Forelimb muscle (tissue), 1 donor: ENCODE results near the gene MT1HL1. TPM values are rescaled to one million over a fixed set of nuclear protein-coding genes. Genes with fewer than 3 reads are reported as not detected.

ENCODE experiments used
- DNase-seq: peaks from one replicate; pipeline ENCODE4 v3.0.0-alpha.2; 2013; ENCODE audit warnings: low read depth
- polyA plus RNA-seq: library from polyadenylated mRNA; unstranded; fragments of 120-200 nt; gene quantifications from one replicate; pipeline ENCODE4 v1.2.1, GENCODE V29; 2013; ENCODE audit not compliant: insufficient read length

Gene MT1HL1
- not detected for polyA plus RNA-seq

DNA sequence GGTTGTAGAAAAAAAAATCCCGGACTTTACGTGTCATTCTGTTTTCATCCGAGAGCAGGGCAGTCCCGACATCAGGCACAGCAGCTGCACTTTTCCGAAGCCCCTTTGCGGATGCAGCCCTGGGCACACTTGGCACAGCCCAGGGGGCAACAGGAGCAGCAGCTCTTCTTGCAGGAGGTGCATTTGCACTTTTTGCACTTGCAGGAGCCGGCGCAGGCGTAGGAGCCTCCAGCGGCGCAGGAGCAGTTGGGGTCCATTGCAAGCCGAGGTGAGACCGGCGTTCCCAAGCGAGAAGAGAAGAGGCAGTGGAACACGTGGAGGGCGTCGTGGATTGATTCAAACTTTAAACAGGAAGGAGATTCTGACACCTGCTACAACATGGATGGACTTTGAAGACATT lies at the start of gene MT1HL1:
Gene MT1HL1 (minus strand): TSS at position 326 of the 400 bp plus-strand sequence. CDS start 69 bp downstream, at position 257.
- no peak for DNase-seq

DNA sequence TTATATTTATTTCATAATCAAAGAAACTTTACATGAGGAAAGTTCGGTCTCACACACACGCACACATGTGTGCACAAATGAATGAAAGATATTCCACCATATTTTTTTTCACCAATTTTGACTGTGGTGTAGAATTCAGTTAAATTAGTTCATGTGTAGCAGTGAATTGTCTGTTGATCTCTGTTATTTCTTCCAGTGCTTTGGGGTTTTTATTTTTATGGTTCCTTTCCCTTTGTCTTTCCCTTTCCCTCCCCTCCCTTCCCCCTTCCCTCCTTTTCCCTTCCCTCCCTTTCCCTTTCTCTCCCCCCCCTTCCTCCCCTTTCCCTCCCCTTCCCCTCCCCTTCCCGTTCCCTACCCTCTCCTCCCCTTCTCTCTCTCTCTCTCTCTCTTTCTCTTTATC lies 46.7 kb upstream of the MT1HL1 start:
- DNase-seq, result no peak

DNA sequence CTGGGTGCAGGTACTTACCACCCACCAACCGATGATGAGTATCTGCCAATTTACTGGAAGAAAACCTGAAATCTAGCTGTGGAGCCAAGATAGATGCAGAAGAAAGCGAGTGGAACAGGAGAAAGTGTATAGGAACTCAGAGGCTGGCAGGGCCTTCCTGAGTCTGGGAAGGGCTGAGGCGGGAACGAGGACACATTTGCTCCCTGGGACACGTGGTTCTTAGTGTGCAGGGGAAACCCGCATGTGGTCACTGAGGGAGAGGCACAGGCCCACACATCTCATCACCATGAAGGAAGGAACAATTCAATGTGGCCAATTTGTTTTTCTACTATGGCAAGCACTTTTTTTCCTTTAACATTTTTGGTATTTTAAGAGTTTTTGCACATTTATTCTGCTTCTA lies 45.9 kb upstream of the MT1HL1 start:
- no peak for DNase-seq

DNA sequence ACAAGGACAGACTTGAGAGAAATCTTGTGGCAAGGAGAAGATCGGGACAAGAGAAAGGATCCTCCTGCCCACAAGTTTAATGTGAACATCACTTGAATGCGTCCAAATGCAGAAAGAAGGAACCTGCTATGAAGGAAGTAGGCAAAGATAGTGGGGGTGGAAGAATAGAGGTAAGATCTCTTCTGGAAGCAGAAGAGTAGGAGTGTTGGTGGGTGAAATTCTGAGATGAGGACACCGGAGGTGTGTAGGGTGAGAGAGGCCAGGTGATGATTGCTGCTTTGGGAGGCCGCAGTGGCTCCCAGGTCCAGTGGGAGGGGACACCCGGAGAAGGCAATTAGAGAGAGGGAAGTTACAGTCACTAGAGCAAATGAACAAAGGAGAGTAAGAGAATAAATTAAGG lies 44.6 kb upstream of the MT1HL1 start:
- DNase-seq, result no peak

DNA sequence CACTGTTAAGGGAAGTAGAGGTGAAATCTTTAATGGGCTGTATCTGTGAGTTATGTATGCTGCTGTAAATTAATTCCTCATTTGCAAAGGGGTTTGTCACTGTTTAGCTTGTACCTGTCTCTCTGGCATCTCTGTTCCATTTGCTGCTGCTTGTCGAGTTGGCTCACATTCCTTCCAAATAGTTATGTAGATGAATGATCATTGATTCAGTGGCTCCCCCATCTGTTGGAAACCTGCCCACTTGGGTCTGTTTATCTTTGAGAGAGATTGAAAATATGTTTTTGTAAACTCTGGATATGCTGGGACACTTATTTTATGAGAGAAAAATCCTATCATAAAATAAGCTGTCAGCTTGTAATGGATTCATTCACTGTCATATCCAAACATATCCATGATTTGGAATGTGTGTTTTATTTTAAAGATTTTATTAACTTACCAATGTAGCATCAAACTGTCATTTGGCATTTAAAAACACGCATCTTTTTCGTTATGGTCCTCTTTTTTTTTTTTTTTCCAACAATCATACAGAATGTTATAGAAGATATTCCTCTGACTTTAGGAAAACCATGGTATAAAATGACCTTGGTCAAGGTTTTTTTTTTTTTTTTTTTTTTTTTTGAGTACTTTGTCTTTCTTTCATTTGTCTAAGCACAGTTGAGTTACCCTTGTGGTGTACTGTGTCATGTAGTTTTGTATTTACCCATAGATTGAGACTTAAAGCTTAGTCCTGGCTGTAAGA lies 41.2 kb upstream of the MT1HL1 start:
- no peak for DNase-seq

DNA sequence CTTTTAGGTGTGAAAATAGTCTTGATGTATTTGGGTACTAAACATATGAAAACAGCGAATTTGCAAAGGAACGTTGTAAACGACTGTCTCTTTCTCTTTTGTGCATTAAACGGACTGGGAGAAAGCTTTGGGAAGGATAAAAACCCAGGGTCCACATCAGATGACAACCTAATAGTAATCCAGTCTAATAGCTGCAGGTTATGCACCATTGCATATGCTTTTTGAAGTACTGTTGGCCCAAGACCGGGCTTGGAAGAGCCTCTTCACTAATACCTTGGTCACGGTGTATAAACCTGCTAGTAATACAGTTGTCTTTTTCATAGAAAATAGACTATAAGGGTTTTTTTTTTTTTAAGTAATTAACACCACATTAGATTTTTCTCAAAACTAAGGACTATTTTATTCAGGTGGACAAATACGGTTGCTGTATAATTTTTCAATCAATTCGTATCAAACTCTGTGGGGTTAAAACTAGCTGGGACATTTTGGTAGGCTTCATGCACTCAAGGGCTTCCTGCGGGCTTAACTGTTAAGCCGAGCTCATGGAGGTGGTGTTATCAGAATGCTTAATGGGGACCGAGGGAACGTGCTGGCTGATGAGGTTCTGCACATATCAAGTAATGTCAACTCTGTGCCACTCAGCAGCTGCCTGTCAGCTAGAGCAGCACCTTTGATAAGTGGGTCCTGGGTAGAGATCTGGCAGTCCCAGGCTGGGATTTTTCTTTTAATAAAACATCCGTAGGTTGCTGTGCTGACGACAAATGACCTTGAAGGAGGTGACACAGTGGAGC lies 39.8 kb upstream of the MT1HL1 start:
- DNase-seq, result no peak

DNA sequence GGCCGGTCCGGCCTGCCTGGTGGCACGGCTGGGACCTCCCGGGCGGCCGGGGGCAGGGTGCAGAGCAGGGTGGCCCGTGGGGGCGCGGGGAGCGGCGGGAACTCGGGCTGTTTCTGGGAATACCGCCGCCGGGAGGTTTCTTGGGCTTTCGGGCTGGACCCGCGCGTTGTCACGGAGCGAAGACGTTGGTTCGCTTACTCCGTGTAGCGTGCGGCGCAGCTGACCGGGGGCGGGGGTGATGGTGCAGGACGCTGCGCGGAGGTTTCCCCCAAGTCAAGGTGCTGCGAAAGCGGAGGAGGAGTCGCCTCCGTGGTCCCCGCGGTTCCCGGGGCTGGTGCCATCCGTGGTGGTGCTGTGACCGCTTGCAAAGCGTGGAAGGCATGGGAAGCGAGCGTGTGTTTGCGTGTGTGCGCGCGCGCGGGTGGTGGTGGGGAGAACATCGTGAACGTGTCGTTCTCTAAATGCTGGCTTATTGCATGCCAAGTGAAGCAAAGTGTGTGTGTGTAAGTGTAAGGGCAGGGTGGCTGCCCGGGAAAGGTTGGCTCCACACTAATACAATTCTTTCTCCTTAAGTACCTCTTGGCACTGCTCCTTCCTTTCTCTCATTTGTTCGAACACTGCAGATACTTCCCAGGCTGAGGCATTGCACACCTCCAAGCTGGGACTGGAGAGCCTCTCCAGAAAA lies 38.8 kb upstream of the MT1HL1 start:
- no peak for DNase-seq

DNA sequence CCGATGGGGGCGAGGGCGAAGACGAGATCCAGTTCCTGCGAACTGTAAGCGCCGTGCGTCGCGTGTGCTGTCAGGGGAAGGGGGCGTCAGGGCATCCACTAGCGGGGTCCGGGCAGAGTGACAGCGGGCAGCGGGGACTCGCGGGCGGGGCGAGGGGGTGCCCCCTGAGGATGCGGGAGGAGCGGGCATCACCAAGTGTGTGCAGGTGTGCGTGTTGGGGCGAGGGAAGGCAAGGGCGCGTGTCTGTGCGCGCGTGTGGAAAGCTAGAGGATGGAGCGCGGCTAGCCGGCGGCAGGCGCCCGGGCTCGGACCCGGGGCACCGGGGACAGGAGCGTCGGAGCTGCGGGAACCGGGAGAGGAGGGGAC lies 38.3 kb upstream of the MT1HL1 start:
- DNase-seq, result no peak

DNA sequence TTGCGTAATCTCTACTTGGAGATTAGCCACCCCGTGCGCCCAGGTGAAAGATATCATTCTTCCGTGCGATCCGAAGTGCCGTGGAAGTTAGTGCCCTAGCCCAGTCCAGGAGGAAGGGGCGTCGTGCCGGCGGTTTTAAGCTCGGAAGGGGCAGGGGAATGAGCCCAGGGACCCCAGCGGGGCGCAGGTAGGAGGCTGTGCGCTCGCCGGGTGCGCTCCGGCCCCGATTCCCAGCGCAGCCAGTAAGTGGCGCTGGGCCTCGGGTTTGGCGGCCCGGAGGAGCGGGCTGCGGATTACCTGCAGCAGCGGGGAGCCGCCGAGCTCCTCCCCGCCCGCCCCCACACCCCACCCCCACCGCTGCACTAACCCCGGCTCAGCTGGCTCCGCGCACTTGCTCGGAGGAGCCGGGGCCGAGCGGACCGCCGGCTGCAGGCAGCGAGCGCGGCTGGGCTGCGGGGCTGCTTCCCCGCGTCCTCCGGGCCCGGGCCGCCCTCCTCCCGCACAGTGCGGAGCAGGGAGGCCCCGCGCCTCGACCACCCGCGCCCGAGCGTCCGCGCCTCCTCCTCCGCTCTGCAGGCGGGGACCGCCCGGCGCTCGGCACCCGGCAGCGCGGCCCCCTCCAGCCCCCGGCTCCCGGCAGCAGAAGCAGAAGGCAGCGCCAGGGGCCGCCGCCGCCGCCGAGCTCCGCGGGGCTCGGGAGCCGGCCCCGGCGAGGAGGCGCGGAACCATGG lies 37.7 kb upstream of the MT1HL1 start, which contains the start of gene RYR2:
Gene RYR2 (plus strand): TSS at position 390 of the 731 bp plus-strand sequence. CDS start 338 bp downstream, at position 728.
- no peak for DNase-seq

DNA sequence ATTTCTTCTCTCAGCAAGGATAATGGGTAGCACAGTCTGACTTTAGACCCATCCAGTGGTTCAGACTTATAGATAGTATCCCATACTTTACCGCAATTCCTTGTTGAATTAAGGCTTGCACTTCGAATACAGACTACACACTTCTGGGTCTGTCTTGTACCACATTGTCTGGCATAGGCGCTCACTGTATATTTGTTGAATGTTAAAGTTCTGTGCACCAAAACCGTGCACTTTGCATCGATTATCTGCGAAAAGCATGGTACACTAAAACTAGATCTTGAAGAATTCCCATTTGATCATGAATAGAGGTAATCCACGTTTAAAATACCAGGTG lies 37.2 kb upstream of the MT1HL1 start:
- DNase-seq, result no peak

DNA sequence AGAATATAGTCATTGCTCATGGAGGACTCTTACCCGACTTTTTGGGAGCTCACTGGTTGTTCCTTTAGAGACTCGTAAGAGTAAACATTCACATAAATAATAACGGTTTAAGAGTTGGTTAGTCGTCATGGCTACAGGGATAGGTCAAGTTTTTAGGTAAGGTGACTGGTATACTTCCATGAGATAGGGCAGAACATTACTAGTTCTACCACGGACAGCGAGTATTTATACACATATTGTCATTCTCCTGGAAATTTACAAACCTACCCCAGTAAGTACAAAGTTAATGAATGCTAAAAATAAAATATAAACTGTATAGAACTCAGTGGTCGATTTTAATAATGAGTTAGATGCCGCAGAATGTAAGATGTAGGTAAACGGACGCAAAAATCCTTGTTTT lies 36.6 kb upstream of the MT1HL1 start:
- no peak for DNase-seq

DNA sequence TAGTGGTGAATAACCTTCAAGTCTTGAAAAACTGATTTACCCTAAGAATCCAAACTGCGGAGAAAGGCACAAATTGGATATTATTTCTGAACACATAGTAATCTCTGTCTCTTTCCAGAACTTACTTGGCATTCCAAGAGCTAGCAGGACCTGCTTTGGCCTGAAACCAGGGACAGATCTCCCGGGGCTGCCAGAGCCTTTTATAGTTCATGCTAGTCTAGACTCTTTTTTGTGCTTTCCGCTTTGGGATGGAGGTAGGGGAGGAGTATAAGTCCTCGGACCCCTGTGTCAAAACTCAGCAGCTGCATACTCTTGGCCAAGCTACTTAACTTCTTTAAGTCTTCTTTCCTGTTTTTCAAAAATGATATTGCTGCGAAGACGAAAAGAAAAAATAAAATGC lies 34.0 kb upstream of the MT1HL1 start:
- DNase-seq, result no peak

DNA sequence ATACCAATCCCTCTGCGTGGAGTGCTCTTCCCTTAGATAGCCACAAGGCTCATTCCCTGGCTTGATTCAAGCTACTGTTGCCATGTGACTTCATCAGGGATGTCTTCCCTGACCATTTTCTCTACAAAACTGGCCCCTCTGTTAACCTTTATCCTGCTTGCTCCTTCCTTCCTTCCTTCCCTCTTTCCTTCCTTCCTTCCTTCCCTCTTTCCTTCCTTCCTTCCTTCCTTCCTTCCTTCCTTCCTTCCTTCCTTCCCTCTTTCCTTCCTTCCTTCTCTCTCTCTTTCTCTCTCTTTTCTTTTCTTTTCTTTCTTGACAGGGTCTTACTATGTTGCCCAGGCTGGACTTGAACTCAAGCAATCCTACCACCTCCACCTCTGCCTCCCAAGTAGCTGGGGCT lies 31.5 kb upstream of the MT1HL1 start:
- DNase-seq, result no peak

DNA sequence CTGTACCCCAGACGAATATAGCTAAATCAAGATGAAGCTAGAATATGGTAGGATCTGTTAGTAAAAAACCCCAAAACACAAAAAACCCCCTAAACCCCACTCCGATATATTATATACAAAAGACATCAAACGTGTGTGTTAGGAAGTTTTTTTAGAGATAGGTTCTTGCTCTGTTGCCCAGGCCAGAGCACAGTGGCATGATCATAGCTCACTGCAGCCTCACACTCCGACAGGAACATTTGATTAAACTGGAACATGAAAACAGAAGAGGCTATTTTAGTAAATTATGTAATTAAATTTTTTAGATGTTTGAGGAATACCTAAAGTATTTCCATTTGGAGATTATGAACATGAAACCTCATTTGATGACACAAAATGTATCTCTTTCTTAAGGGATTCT lies 29.6 kb upstream of the MT1HL1 start:
- DNase-seq, result no peak

DNA sequence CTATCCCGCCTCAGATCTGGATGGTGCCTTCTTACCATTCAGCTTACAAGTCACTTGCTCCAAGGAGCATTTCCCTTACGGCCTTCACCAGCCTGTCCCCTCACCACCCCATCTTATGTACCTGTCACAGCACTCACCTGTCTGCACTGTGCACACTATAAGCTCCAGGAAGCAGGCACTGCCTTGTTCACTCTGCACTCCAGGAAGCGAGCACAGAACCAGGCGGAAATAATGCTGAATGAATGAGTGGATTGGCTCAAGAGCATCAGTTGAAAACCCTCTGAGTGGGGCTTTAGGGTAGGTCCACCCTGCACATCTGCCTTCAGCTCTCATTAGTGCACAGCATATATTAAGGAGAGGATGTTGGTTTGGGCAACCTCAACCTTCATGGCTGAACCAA lies 28.8 kb upstream of the MT1HL1 start:
- DNase-seq, result no peak

DNA sequence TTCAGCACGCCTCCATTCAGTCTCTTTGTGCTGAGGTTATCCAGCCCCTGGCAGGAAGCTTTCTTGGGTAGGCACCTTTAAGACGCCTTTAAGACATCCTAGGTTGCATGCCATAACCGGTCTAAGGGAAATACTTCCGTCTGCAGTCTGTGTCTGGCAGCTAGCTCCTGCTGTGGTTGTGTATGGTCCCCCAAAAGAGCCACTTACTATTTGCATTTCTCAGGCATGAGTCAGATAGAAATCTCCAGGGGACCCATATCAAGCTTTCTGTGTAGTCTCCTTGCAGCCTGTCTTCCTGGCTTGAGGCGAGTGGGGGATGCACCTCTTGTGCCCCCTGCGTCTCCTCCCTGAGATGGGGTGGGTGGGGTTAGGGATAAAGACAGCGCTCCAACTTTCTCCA lies 27.8 kb upstream of the MT1HL1 start:
- DNase-seq, result no peak

DNA sequence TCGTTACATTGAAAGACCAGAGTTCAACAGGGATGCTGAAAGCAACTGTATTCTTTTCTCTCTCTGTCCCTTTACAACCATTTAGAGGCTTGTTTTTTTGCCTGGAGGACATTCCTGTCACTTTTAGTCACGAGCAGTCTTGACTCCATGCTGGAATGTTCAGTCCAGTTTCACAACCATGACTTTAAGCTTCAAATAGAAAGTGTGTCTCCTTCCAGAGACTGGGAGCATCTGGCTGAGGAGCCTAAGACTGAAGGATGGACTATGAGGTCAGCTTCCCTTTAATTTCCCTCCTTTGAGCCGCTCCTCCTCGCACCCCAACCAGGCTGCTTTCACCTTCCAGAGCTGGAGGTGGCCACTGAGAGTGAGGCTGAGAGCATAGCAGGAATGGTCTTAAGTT lies 27.2 kb upstream of the MT1HL1 start:
- DNase-seq, result no peak

DNA sequence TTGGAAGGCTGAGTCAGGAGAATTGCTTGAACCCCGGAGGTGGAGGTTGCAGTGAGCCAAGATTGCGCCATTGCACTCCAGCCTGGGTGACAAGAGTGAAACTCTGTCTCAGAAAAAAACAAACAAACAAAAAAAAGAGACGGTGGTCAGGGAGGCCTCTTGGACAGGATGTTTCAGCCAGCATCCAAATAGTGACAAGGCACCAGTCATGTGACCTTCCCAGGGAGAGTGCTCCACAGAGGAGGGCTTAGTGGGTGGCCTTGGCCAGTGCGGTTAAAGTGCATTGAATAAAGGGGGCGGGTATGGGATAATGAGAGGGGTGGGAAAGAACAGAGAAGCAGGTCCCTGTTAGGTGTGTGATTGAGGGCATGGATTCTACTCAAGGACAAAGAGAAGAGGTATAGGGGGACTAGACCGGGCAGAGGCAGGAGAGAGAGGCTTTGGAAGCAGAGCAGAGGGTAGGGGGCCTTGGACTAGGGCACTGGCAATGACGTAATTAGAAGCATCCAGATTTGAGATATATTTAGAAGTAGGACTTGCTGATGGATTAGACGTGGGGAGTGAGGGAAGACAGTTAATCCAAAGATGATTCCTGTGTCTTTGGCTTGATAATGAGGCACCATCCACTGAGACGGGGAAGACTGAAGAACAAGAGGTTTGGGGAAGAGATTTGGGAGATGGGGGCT lies 25.8 kb upstream of the MT1HL1 start:
- no peak for DNase-seq

DNA sequence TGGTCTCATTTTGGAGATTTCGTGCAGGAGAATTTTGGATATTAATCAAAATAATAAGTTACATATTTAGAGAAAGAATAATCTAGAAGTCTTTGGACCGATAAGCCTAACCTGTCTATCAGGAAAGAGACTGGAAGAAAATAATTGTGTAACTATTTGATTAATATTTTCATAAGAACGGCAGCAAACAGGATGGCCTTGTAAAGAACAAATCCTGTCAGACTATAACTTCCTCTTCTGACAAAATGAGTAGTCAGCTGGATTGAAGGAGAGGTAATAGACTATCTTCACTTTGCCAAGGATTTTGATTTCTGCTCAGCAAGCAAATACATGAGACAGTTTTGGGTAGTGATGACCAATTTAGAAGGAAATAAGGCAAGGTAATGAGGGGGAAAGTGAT lies 25.0 kb upstream of the MT1HL1 start:
- DNase-seq, result no peak

DNA sequence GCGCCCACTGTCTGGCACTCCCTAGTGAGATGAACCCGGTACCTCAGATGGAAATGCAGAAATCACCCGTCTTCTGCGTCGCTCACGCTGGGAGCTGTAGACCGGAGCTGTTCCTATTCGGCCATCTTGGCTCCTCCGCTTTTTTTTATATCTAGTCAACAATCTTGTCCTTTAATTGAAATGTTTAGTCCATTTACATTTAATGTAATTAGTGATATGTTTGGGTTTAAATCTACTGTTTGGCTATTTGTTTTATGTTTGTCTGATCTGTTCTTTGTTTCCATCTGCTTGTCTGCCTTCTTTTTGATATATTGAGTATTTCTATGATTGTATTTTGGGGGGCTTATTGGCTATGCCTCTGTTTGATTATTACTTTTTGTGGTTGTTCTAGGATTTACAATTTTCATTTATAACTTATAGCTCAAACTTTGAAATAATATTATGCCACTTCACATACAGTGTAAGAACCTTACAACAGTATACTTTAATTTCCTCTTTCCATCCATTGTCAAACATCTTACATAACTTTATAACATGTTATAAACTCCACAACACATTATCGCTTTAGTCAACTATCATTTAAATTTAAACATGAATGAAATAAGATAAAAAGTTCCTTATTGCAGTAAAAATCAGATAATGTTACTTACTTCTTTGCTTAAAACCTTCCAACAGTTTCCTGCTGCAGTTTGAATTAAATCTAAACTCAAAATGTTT lies 21.3 kb upstream of the MT1HL1 start:
- DNase-seq, result no peak

DNA sequence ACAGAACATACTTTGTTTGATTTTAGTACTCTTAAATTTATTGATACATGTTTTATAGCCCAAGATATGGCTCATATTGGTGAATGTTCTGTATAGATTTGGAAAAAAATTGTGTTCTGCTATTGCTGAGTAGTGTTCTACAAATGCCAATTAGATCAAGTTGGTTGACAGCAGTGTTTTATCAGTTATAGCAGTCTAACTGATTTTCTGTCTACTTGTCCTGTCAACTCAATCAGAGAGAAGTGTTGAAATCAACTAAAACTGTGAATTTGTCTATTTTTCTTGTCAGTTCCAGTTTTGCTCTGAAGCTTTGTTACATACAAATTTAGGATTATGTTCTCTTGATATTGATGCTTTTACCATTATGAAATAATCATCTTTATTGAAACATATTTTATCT lies 14.7 kb upstream of the MT1HL1 start:
- DNase-seq, result no peak
